Kidney epithelial cell (primary cell): ENCODE data around the gene SMKR1. TPM values are rescaled to one million over a fixed set of nuclear protein-coding genes. Genes with fewer than 3 reads are reported as not detected.
"Not testable (repeated sequence)": the region's sequence is repeated elsewhere in the genome, so short reads cannot be mapped to it uniquely, and the experiment has no call there.

Experiments used
- DNase-seq: peaks from one replicate; pipeline ENCODE4 v3.0.0-alpha.2; 2010; ENCODE audit warnings: low read depth
- H3K27me3 ChIP-seq: 2 replicates; pipeline ENCODE4 v1.6.0; 2011; ENCODE audit warnings: low read length; ENCODE audit not compliant: control insufficient read depth, insufficient read depth
- H3K36me3 ChIP-seq: 2 replicates; pipeline ENCODE4 v1.5.1; 2011; ENCODE audit warnings: low read length; ENCODE audit not compliant: control insufficient read depth, insufficient read depth
- H3K4me3 ChIP-seq: 2 replicates; pipeline ENCODE4 v1.5.1; 2011; ENCODE audit warnings: low read depth, mild to moderate bottlenecking, control low read depth, low read length
- CTCF ChIP-seq: IDR thresholded peaks from 2 replicates; pipeline ENCODE4 v1.5.1; 2011; ENCODE audit warnings: mild to moderate bottlenecking, moderate library complexity, low read length, control low read depth, inconsistent platforms; ENCODE audit not compliant: insufficient read depth, poor library complexity, severe bottlenecking
- total RNA-seq: library from RNA; depleted of rRNA; stranded (reverse); fragments of >200 nt; gene quantifications from 2 replicates; pipeline ENCODE4 v1.2.3, GENCODE V29; 2015

SMKR1 gene
- total RNA-seq, 1 donor from 2014 or later: not detected

- TF ChIP-seq CTCF: no peak
- no peak overlapping the region for H3K4me3 ChIP-seq
- DNase-seq: no peak
- no peaks in the 10 kb centered on the region for H3K27me3 ChIP-seq
- no peaks in the 10 kb centered on the region for H3K36me3 ChIP-seq
These were observed 35.5 kb upstream of the SMKR1 start for GRCh38 chr7:129466796-129467195.

GRCh38 chr7:129468087-129468486 lies 34.2 kb upstream of the SMKR1 start:
- Histone ChIP-seq H3K27me3 (no peaks in the 10 kb centered on the region), H3K4me3 (no peak overlapping the region), H3K36me3 (no peaks in the 10 kb centered on the region)
- DNase-seq: no peak
- no peak for TF ChIP-seq CTCF

- H3K27me3 ChIP-seq: no peaks in the 10 kb centered on the region
- no peaks in the 10 kb centered on the region for H3K36me3 ChIP-seq
These were observed 33.8 kb upstream of the SMKR1 start for GRCh38 chr7:129468547-129468946.

GRCh38 chr7:129469930-129470329 lies 32.4 kb upstream of the SMKR1 start:
- Histone ChIP-seq H3K4me3 (no peak overlapping the region), H3K36me3 (no peaks in the 10 kb centered on the region), H3K27me3 (no peaks in the 10 kb centered on the region)
- no peak for TF ChIP-seq CTCF
- no peak for DNase-seq

More at GRCh38 chr7:129468547-129468946, 33.8 kb upstream of the SMKR1 start:
- no peak for DNase-seq
- H3K4me3 ChIP-seq: no peak overlapping the region
- TF ChIP-seq CTCF: no peak

GRCh38 chr7:129470411-129470810 lies 31.9 kb upstream of the SMKR1 start:
- no peak overlapping the region for H3K4me3 ChIP-seq
- H3K27me3 ChIP-seq: no peaks in the 10 kb centered on the region
- DNase-seq: no peak
- H3K36me3 ChIP-seq: no peaks in the 10 kb centered on the region
- no peak for TF ChIP-seq CTCF

- H3K36me3 ChIP-seq: no peaks in the 10 kb centered on the region
- no peaks in the 10 kb centered on the region for H3K27me3 ChIP-seq
- no peak overlapping the region for H3K4me3 ChIP-seq
- no peak for DNase-seq
- no peak for TF ChIP-seq CTCF
These were observed 30.9 kb upstream of the SMKR1 start for GRCh38 chr7:129471402-129471827.

GRCh38 chr7:129475931-129476330 lies 26.4 kb upstream of the SMKR1 start:
- not testable (repeated sequence) for DNase-seq

GRCh38 chr7:129476398-129476797 lies 25.9 kb upstream of the SMKR1 start:
- DNase-seq, H3K27me3 ChIP-seq, H3K36me3 ChIP-seq, H3K4me3 ChIP-seq: not testable (repeated sequence)

More at GRCh38 chr7:129475931-129476330, 26.4 kb upstream of the SMKR1 start:
- H3K27me3 ChIP-seq, H3K4me3 ChIP-seq, H3K36me3 ChIP-seq: not testable (repeated sequence)
